Endothelial cell (in vitro differentiated cells): ENCODE data around the gene TIMM22. TPM values are rescaled to one million over a fixed set of nuclear protein-coding genes. Genes with fewer than 3 reads are reported as not detected.
"Not testable (repeated sequence)": the region's sequence is repeated elsewhere in the genome, so short reads cannot be mapped to it uniquely, and the experiment has no call there.

ENCODE experiments used
- DNase-seq: peaks from one replicate; pipeline ENCODE4 v3.0.0; 2021; ENCODE audit warnings: low spot score
- H3K27ac Mint-ChIP-seq: one replicate; pipeline ENCODE4 v1.8.0; 2021; ENCODE audit warnings: mixed read lengths, inconsistent platforms; ENCODE audit not compliant: unreplicated experiment
- H3K27me3 Mint-ChIP-seq: one replicate; pipeline ENCODE4 v1.8.0; 2021; ENCODE audit warnings: mild to moderate bottlenecking, moderate library complexity, mixed read lengths, inconsistent platforms; ENCODE audit not compliant: unreplicated experiment
- H3K36me3 Mint-ChIP-seq: one replicate; pipeline ENCODE4 v1.8.0; 2021; ENCODE audit warnings: mild to moderate bottlenecking, low read depth, mixed read lengths, inconsistent platforms; ENCODE audit not compliant: unreplicated experiment
- H3K4me1 Mint-ChIP-seq: one replicate; pipeline ENCODE4 v1.8.0; 2021; ENCODE audit warnings: mild to moderate bottlenecking, mixed read lengths, inconsistent platforms; ENCODE audit not compliant: unreplicated experiment
- H3K4me3 Mint-ChIP-seq: one replicate; pipeline ENCODE4 v1.8.0; 2021; ENCODE audit warnings: mild to moderate bottlenecking, mixed read lengths, inconsistent platforms; ENCODE audit not compliant: unreplicated experiment
- H3K9me3 Mint-ChIP-seq: one replicate; pipeline ENCODE4 v1.8.0; 2021; ENCODE audit warnings: mixed read lengths, inconsistent platforms; ENCODE audit not compliant: unreplicated experiment
- total RNA-seq: library from RNA; stranded (reverse); fragmentation: NEBNext Ultra II Directional; extraction: Animal tissue kit (Norgen Biotek cat#: 25700); gene quantifications from one replicate; pipeline ENCODE4 v1.2.1, GENCODE V29; 2021; ENCODE audit not compliant: unreplicated experiment
- TF ChIP-seq, protein P1 (sequence below): fragments of 200-600 bp; sonication (generic); IDR thresholded peaks from one replicate; pipeline ENCODE4 v1.5.0; 2021; ENCODE audit warnings: antibody characterized with exemption; ENCODE audit not compliant: unreplicated experiment

TIMM22 gene
- total RNA-seq, 1 donor from 2014 or later: 17.1 TPM

DNA sequence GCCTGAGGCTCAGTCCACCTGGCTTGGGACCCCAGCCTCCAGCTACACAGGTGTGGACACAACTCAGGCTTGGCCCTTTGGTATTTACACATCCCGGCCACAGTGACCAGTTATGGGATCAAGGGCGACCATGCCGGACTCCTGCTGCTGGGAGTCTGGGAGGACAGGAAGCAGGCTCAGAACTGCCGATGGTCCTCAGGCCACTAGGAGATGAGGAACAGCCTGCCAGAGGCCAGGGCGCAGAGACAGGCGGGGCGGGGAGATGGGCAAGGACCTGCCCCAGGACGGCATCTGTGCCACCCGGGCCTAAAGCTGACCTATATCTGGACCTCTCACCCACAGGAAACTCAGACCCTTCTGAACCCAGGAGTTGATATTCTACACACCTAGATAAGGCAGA, 29.8 kb upstream of the TIMM22 start:
- H3K4me3 Mint-ChIP-seq: no peak overlapping the region
- peaks cover 8% of the 10 kb centered on the region for H3K27me3 Mint-ChIP-seq
- DNase-seq: no peak
- no peaks in the 10 kb centered on the region for H3K9me3 Mint-ChIP-seq
- TF ChIP-seq, protein P1, sequence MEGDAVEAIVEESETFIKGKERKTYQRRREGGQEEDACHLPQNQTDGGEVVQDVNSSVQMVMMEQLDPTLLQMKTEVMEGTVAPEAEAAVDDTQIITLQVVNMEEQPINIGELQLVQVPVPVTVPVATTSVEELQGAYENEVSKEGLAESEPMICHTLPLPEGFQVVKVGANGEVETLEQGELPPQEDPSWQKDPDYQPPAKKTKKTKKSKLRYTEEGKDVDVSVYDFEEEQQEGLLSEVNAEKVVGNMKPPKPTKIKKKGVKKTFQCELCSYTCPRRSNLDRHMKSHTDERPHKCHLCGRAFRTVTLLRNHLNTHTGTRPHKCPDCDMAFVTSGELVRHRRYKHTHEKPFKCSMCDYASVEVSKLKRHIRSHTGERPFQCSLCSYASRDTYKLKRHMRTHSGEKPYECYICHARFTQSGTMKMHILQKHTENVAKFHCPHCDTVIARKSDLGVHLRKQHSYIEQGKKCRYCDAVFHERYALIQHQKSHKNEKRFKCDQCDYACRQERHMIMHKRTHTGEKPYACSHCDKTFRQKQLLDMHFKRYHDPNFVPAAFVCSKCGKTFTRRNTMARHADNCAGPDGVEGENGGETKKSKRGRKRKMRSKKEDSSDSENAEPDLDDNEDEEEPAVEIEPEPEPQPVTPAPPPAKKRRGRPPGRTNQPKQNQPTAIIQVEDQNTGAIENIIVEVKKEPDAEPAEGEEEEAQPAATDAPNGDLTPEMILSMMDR: no peak
- H3K27ac Mint-ChIP-seq: no peak overlapping the region
- H3K4me1 Mint-ChIP-seq: peaks cover 6% of the 10 kb centered on the region
- peaks cover 8% of the 10 kb centered on the region for H3K36me3 Mint-ChIP-seq

DNA sequence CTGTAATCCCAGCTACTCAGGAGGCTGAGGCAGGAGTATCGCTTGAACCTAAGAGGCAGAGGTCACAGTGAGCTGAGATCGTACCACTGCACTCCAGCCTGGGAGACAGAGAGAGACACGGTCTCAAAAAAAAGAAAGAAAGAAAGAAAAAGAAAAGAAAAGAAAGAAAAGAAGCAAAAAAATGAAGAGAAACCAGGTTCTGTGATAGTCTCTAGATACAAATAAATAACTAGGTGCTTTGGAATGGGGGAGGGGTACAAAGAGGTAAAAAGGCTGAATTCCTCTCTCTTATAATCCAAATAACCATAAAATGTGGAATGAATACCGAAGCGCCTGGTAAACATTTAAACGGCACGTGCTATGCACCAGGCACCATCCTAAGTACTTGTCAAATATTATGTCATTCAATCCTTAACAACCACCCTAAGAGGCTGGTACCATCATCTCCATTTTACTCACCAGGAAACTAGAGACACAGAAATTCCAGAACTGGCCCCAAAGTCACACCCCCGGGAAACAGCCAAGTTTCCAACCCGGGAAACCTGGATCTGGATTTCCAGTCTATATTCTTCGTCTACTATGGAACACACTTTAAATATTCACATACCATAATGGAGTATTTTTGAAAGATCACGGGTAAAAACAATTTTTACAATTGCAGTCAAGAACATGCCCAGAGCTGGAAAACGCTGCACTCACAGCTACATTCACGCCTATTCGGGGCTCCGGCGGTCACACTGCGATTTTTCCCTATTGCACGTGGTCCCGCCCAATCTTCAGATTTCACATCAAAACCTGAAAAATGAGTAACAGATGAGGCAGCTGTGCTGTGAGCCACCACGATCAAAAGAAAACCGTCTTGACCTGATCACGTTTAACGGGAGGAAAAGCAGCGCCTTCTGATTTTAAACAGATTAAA, 27.9 kb upstream of the TIMM22 start:
- Mint-ChIP-seq H3K4me3 (no peak overlapping the region), H3K27ac (no peak overlapping the region), H3K4me1 (peaks cover 6% of the 10 kb centered on the region), H3K36me3 (peaks cover 8% of the 10 kb centered on the region), H3K9me3 (no peaks in the 10 kb centered on the region), H3K27me3 (peaks cover 6% of the 10 kb centered on the region)
- no peak for DNase-seq
- TF ChIP-seq, protein P1: no peak

DNA sequence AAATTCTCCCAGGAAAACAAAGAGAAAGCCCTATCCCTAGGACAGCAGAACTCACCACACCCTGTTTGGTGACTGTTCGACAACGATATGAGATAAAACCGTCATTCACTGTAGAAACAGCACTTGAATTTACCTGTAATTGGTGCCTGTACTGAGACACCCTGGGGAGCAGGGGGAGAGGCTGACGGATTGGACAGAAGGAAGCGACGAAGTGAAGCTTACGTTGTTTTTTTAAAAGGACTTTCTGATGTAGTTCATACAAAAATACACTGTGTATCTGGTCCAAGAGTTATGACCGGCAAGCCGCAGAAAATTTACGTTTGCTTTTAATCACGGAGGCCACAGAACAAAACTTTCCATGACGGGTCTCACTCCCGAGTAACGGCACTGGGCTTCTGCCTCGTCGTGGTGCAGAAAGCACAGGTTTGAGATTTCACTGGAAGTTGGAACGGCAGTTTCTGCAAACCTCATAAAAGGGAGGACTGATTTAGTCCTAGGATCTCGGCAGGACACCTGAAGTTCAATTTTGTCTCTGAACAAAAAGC, 27.0 kb upstream of the TIMM22 start:
- Mint-ChIP-seq H3K4me1 (peaks cover 4% of the 10 kb centered on the region), H3K4me3 (no peak overlapping the region), H3K27ac (peak overlapping the region; percentile 34), H3K9me3 (no peaks in the 10 kb centered on the region), H3K27me3 (peaks cover 3% of the 10 kb centered on the region), H3K36me3 (peaks cover 8% of the 10 kb centered on the region)
- TF ChIP-seq, protein P1: no peak
- no peak for DNase-seq

DNA sequence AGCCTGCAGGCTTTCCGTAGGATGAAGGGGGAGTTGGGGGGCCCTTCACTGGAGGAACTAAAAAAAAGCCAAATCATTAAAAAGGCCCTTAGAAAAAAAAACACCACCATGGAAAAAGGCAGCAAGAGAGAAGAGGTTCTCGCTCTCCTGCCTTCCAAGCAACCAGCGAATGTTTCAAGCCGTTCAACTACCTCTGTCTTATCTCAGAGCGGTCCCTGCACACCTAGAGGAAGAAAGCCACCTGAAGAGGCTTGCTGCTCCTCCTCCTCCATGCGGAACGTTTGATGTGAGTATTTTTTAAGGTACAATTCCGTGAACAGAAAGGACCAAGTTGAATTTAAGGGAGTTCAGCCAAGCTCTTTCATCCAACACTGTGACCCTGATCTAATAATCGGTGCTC, 26.6 kb upstream of the TIMM22 start:
- peaks cover 5% of the 10 kb centered on the region for H3K4me1 Mint-ChIP-seq
- H3K27ac Mint-ChIP-seq: no peak overlapping the region
- H3K4me3 Mint-ChIP-seq: no peak overlapping the region
- no peak for DNase-seq
- no peaks in the 10 kb centered on the region for H3K9me3 Mint-ChIP-seq
- peaks cover 3% of the 10 kb centered on the region for H3K27me3 Mint-ChIP-seq
- H3K36me3 Mint-ChIP-seq: peaks cover 8% of the 10 kb centered on the region
- TF ChIP-seq, protein P1: no peak

DNA sequence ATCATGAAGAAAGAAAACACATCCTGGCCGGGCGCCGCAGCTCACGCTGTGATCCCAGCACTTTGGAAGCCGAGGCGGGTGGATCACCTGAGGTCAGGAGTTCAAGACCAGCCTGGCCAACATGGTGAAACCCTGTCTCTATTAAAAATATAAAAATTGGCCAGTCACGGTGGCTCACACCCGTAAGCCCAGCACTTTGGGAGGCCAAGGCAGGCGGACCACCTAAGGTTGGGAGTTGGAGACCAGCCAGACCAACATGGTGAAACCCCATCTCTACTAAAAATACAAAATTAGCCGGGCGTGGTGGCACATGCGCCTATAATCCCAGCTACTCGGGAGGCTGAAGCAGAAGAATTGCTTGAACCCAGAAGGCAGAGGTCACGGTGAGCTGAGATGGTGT, 25.1 kb upstream of the TIMM22 start:
- H3K36me3 Mint-ChIP-seq, H3K9me3 Mint-ChIP-seq, H3K27ac Mint-ChIP-seq, H3K27me3 Mint-ChIP-seq, H3K4me3 Mint-ChIP-seq, DNase-seq: not testable (repeated sequence)
- peaks cover 11% of the 10 kb centered on the region for H3K4me1 Mint-ChIP-seq
